NCI-H1694 (cell line): ENCODE results near the gene MS4A3.
"Not testable (repeated sequence)": the region's sequence is repeated elsewhere in the genome, so short reads cannot be mapped to it uniquely, and the experiment has no call there.

Experiments
- DNase-seq: peaks from one replicate; lab custom pipeline; 2025; lab: John Stamatoyannopoulos, UW

Gene MS4A3

GRCh38 chr11:60056349-60056969, at the start of gene MS4A3:
Gene MS4A3, plus strand, starts transcription at chr11:60056665. Its CDS starts 4,496 bp downstream, at chr11:60061161.
- DNase-seq = no peak

- DNase-seq = no peak
These were observed 39.6 kb upstream of the MS4A3 start, which contains the start of gene OOSP4B for GRCh38 chr11:60016881-60017280. Gene OOSP4B, plus strand, starts transcription at chr11:60017181.

- no peak for DNase-seq
These were observed 38.4 kb upstream of the MS4A3 start for GRCh38 chr11:60018058-60018457.

GRCh38 chr11:60020376-60020775, 36.1 kb upstream of the MS4A3 start:
- not testable (repeated sequence) for DNase-seq

GRCh38 chr11:60029015-60029632, 27.3 kb upstream of the MS4A3 start:
- DNase-seq = no peak

- DNase-seq = no peak
These were observed 16.4 kb upstream of the MS4A3 start, which contains the start of gene OOSP2 for GRCh38 chr11:60040109-60040508. Gene OOSP2, plus strand, starts transcription at chr11:60040409. Its CDS starts 51 bp downstream, at chr11:60040460.

- DNase-seq = not testable (repeated sequence)
These were observed 6.0 kb upstream of the MS4A3 start for GRCh38 chr11:60050422-60050821.

GRCh38 chr11:60050839-60051238, 5.6 kb upstream of the MS4A3 start:
- DNase-seq = not testable (repeated sequence)

- DNase-seq = no peak
These were observed 2.6 kb downstream of the MS4A3 start for GRCh38 chr11:60059052-60059451.

- no peak for DNase-seq
These were observed 3.2 kb downstream of the MS4A3 start for GRCh38 chr11:60059521-60060240.

- no peak for DNase-seq
These were observed 7.6 kb downstream of the MS4A3 start for GRCh38 chr11:60064111-60064510.

- no peak for DNase-seq
These were observed 9.3 kb downstream of the MS4A3 start for GRCh38 chr11:60065801-60066200.

- no peak for DNase-seq
These were observed 13.0 kb downstream of the MS4A3 start for GRCh38 chr11:60069450-60069849.

GRCh38 chr11:60071644-60072043, 15.2 kb downstream of the MS4A3 start:
- DNase-seq = not testable (repeated sequence)

- no peak for DNase-seq
These were observed 20.9 kb downstream of the MS4A3 start for GRCh38 chr11:60077216-60077817.

GRCh38 chr11:60077981-60078380, 21.5 kb downstream of the MS4A3 start:
- no peak for DNase-seq

GRCh38 chr11:60078745-60079144, 22.3 kb downstream of the MS4A3 start:
- no peak for DNase-seq

- no peak for DNase-seq
These were observed 24.1 kb downstream of the MS4A3 start for GRCh38 chr11:60080535-60080934.

GRCh38 chr11:60084631-60085273, 28.3 kb downstream of the MS4A3 start:
- no peak for DNase-seq

GRCh38 chr11:60085909-60086308, 29.4 kb downstream of the MS4A3 start:
- DNase-seq = no peak

- no peak for DNase-seq
These were observed 30.8 kb downstream of the MS4A3 start for GRCh38 chr11:60087239-60087638.

GRCh38 chr11:60088364-60088763, 31.9 kb downstream of the MS4A3 start, which contains the start of gene MS4A2:
Gene MS4A2, plus strand, starts transcription at chr11:60088664. Its CDS starts 102 bp downstream, at chr11:60088766.
- DNase-seq = no peak
